GM12801 (cell line): ENCODE measurements around the gene LILRA6.

Source experiments
- TF ChIP-seq, protein P1 (sequence below): IDR thresholded peaks from one replicate; pipeline ENCODE4 v1.5.1; 2011; ENCODE audit warnings: control low read depth; ENCODE audit not compliant: insufficient read length; ENCODE audit errors: extremely low read depth

LILRA6 gene

DNA sequence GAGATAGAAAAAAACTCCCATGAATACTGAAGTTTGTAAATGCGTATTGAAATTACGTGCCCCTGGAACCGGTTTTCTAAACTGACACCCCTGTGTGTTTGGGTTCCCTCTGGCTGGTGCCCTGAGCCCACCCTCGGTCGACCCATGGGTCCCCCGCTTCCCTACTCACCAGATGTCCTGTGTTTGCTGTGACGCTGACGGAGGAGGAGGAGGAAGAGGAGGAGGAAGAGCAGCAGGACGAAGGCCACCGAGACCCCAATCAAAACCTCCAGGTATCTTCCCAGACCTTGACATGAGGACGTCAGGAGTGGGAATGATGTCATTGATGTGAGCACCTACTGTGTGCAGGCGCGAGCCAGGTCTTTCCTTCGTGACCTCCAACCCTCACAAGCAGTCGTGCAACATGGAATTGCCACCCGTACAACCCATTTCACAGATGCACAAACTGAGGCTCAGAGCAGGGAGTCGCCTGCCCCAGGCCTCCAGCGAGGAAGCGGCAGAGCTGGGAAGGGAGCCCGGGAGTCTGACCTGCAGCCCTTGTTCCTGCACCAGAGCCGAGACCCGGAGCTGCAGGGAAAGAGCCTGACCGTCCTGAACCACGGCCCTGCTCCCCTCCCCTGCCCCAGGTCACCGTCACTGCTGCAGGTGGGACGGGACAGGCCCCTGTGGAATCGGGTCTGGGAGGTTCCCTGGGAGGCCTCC, 23.5 kb downstream of the LILRA6 start:
- TF ChIP-seq, protein P1, sequence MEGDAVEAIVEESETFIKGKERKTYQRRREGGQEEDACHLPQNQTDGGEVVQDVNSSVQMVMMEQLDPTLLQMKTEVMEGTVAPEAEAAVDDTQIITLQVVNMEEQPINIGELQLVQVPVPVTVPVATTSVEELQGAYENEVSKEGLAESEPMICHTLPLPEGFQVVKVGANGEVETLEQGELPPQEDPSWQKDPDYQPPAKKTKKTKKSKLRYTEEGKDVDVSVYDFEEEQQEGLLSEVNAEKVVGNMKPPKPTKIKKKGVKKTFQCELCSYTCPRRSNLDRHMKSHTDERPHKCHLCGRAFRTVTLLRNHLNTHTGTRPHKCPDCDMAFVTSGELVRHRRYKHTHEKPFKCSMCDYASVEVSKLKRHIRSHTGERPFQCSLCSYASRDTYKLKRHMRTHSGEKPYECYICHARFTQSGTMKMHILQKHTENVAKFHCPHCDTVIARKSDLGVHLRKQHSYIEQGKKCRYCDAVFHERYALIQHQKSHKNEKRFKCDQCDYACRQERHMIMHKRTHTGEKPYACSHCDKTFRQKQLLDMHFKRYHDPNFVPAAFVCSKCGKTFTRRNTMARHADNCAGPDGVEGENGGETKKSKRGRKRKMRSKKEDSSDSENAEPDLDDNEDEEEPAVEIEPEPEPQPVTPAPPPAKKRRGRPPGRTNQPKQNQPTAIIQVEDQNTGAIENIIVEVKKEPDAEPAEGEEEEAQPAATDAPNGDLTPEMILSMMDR = no peak

DNA sequence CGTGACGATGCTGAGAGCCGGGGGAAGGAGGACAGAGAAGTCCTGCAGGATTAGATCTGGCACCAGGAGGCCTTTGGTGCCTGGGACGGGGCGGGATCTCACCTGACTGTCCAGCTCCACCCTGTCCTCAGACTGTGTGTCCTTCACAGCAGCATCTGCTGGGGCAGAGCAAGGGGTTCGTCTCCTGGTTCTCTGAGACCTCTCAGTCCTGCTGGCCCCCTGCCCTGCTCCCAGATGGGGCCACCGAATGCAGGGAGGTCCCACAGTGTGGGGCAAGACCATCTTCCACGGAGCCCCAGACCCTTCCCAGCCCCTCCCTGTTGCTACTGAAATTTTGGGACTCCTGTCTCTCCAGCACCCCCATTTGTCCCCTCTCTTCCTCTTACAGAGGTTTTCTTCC, 24.3 kb downstream of the LILRA6 start:
- TF ChIP-seq, protein P1 = no peak

DNA sequence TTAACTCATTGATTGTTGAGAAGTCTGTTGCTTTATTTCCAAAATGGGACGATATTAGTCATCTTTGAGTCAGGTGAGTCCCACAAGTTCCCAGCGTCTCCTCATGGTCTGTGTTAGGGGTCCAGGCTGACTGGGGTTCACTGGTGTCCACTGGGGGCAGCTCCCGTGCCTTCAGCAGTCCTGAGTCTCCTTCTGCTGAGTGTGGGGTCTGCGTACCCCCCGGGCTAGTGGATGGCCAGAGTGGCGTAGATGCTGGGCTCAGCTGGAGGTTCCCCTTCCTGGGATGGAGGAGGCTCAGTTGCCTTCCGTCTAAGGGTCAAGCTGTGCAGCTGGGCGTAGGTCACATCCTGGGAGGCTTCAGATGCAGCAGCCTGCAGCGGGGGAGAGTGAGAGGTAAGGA, 25.7 kb downstream of the LILRA6 start:
- TF ChIP-seq, protein P1 = no peak

DNA sequence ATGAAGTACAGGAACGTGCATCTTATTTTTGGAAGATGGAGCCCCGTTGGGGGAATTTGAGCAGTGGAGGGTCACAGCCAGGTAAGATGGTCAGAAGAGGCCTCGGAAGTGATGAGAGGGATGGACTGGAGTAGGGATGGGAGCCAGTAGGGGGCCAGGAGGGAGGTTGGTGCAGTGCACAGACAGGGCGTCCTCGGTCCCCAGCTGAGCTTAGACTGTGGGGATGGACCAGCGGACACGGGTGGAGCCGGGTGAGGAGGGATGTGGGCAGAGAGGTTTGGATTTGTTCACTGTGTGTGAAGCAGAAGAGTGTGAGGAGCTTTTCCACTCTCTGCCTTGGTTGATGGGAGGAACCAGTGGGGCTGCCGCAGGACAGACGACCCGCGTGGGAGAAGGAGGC, 31.4 kb downstream of the LILRA6 start:
- TF ChIP-seq, protein P1 = no peak

DNA sequence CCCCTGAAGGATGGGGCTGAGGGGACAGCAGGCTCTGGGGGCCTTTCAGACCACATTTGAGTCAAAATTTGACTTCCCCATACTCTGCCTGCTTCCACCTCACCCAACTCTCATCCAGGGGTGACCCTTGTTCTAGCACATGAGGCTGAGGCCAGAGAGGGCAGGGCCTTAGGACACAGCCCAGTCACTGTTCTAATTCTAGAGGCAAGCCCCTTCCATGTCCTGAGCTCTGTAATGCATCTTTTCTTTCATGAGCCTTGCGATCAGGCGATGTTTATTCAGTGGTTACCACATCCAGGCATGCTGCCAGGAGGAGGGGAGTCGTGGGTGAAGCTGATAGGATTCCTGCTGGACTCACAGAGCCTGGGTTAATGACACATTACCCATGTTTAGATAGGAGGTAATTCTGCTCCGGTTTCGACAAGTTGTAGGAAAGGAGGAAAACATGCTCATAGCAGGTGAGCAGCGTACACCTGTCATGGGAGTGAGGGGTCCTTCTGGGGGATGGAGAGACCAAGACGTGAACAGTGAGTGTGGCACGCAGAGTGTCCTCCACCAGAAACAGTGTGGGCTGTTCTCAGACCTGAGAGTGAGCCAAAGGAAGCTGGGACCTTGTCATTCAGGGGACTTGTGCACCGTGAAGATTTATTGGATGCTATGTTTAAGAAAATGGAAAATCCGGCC, 32.6 kb downstream of the LILRA6 start:
- TF ChIP-seq, protein P1 = no peak

DNA sequence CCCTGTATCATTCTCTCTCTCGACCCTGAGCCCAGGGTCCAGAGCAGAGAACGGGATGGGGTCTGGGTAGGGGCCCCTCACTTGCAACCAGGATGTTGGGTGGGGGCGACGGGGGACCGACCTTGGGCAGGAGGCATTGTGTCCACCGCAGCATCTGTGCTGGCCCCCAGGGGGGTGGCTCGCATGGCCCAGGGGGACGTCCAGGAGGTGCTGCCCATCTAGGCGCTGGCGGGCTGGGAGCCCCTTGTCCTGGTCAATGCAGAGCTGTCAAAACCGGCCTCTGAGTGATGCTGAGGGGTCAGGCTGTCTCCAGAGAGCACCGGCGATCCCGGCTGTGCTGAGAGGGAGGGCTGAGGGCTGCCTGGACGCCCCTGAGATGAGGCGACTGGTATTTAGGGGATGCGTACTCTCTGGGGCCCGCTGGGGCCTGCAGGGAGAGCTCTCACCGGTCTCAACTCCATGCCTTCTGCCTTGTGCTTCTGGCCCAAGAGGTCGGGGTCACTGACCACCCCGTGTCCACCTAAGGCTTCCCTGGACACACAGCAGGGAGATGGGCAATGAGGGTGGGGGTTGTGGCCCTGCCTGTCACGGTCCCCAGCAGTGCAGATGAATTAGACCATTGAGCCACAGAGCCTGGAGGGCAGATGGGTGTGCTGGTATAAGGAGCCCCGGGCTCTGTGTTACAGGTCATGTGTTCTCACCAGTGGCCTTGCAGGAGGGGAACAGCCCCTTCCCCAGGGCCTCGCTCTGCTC, 33.4 kb downstream of the LILRA6 start:
- TF ChIP-seq, protein P1 = no peak

DNA sequence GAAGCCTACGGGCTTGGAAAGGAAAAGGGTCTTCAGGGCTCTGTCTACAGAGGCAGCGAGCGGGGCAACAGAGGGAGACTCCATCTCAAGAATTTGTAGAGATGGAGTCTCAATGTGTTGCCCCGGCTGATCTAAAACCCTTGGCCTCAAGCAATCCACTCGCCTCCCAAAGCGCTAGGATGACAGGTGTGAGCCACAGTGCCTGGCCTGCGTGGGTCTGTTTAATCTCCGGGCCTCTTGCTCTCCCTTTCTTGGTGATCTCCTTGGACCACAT, 33.9 kb downstream of the LILRA6 start:
- TF ChIP-seq, protein P1 = no peak
